K562 (cell line): ENCODE data around the gene CCDC187. TPM values are rescaled to one million over a fixed set of nuclear protein-coding genes. Genes with fewer than 3 reads are reported as not detected.

ENCODE experiments used
- CEBPG ChIP-seq, 3 experiments: fragments of 200-800 bp in 1 of 3; sonication (Bioruptor generic) in 1 of 3; sonication (generic) in 1 of 3; formaldehyde crosslinking in 1 of 3; IDR thresholded peaks in 2 of 3; conservative IDR thresholded peaks in 1 of 3; 2 replicates each; pipeline versions ENCODE4 v1.6.1 to v1.8.0; 2016 to 2022; ENCODE audit warnings: missing compliant biosample characterization in 2 of 3, missing genetic modification characterization in 2 of 3, mild to moderate bottlenecking in 1 of 3, missing genetic modification reagents in 1 of 3
- ERF ChIP-seq: fragments of 450-650 bp; formaldehyde crosslinking; IDR thresholded peaks from 2 replicates; pipeline ENCODE4 v1.4.0; 2020; ENCODE audit warnings: mild to moderate bottlenecking, mixed read lengths
- HDAC1 ChIP-seq, 2 experiments: fragments of 450-650 bp; IDR thresholded peaks; 2 replicates each; pipeline ENCODE4 v1.6.1; 2016 to 2017; ENCODE audit warnings: inconsistent platforms in 1 of 2, mild to moderate bottlenecking in 1 of 2, moderate library complexity in 1 of 2
- JUN ChIP-seq, 2 experiments: sonication (generic) in 1 of 2; formaldehyde crosslinking in 1 of 2; IDR thresholded peaks; 2 replicates each; pipeline versions ENCODE4 v1.6.1 to v1.8.0; 2012 to 2022; ENCODE audit warnings: borderline replicate concordance in 2 of 2, mild to moderate bottlenecking in 2 of 2, improper control_type of control experiment in 1 of 2, low read depth in 1 of 2, low read length in 1 of 2, missing genetic modification reagents in 1 of 2
- JUNB ChIP-seq: fragments of 450-650 bp; formaldehyde crosslinking; conservative IDR thresholded peaks from 2 replicates; pipeline ENCODE4 v1.4.0; 2020; ENCODE audit warnings: mild to moderate bottlenecking
- JUND ChIP-seq, 2 experiments: IDR thresholded peaks; 2 replicates in 1 of 2; 3 replicates in 1 of 2; pipeline ENCODE4 v1.6.1; 2011; ENCODE audit warnings: borderline replicate concordance in 2 of 2, low read depth in 2 of 2, low read length in 2 of 2, improper control_type of control experiment in 1 of 2, missing biosample characterization in 1 of 2, missing genetic modification characterization in 1 of 2, missing genetic modification reagents in 1 of 2
- L3MBTL2 ChIP-seq: fragments of 450-650 bp; IDR thresholded peaks from 2 replicates; pipeline ENCODE4 v1.6.1; 2016; ENCODE audit warnings: mild to moderate bottlenecking, moderate library complexity
- MAFG ChIP-seq: fragments of 450-650 bp; conservative IDR thresholded peaks from 2 replicates; pipeline ENCODE4 v1.6.1; 2016; ENCODE audit warnings: missing genetic modification characterization, missing compliant biosample characterization
- MECOM ChIP-seq: fragments of 250-450 bp; sonication (Bioruptor Pico); IDR thresholded peaks from 2 replicates; pipeline ENCODE4 v1.8.0; 2022; ENCODE audit warnings: inconsistent platforms
- MIER1 ChIP-seq: fragments of 450-650 bp; IDR thresholded peaks from 2 replicates; pipeline ENCODE4 v1.6.1; 2016; ENCODE audit warnings: antibody characterized with exemption, mild to moderate bottlenecking, low read depth
- STAT5B ChIP-seq: fragments of 250-450 bp; sonication (Bioruptor Pico); IDR thresholded peaks from 2 replicates; pipeline ENCODE4 v1.8.0; 2021; ENCODE audit warnings: mild to moderate bottlenecking, inconsistent platforms
- TEAD4 ChIP-seq, 2 experiments: sonication (generic) in 1 of 2; formaldehyde crosslinking in 1 of 2; IDR thresholded peaks; 2 replicates each; pipeline versions ENCODE4 v1.6.1 to v1.8.0; 2012 to 2022; ENCODE audit warnings: borderline replicate concordance in 1 of 2, inconsistent platforms in 1 of 2, low read length in 1 of 2, mild to moderate bottlenecking in 1 of 2, missing genetic modification reagents in 1 of 2
- polyA plus RNA-seq, 8 experiments: library from polyadenylated mRNA; depleted of rRNA in 4 of 8; stranded (reverse) in 5 of 8; unstranded in 3 of 8; fragments of >200 nt; fragmentation: Nextera tagmentation in 2 of 8; fragmentation: Illumina TruSeq in 1 of 8; extraction: Ambion mirVana in 2 of 8; extraction: Trizol in 1 of 8; gene quantifications; 2 replicates each; pipeline versions ENCODE4 v1.2.1 to v1.2.3, GENCODE V29; 2011 to 2014; ENCODE audit warnings: inconsistent platforms in 1 of 8, missing spikeins in 1 of 8
- total RNA-seq, 7 experiments: library from RNA; depleted of rRNA in 6 of 7; stranded (reverse); fragments of >200 nt in 6 of 7; fragmentation: Illumina TruSeq in 2 of 7; extraction: Trizol in 2 of 7; gene quantifications; 2 replicates each; pipeline versions ENCODE4 v1.2.1 to v1.2.3, GENCODE V29; 2011 to 2021; ENCODE audit warnings: low replicate concordance in 1 of 7
- TF ChIP-seq, protein P1 (sequence below): sonication (generic); formaldehyde crosslinking; IDR thresholded peaks from 2 replicates; pipeline ENCODE4 v1.9.0; 2022; ENCODE audit warnings: mild to moderate bottlenecking, missing genetic modification reagents
- TF ChIP-seq, protein P2 (sequence below): fragments of 450-650 bp; conservative IDR thresholded peaks from 2 replicates; pipeline ENCODE4 v1.6.1; 2016; ENCODE audit warnings: missing genetic modification characterization, low read depth, mild to moderate bottlenecking, missing compliant biosample characterization, moderate library complexity
- TF ChIP-seq, protein P3 (sequence below): sonication (generic); formaldehyde crosslinking; IDR thresholded peaks from 2 replicates; pipeline ENCODE4 v1.8.0; 2022; ENCODE audit warnings: mild to moderate bottlenecking, missing genetic modification reagents

The CCDC187 gene
- total and polyA plus RNA-seq, 9 of the 15 experiments (the other 6 are each of a cell fraction or from before 2014, with no cell fraction given) = not detected

DNA sequence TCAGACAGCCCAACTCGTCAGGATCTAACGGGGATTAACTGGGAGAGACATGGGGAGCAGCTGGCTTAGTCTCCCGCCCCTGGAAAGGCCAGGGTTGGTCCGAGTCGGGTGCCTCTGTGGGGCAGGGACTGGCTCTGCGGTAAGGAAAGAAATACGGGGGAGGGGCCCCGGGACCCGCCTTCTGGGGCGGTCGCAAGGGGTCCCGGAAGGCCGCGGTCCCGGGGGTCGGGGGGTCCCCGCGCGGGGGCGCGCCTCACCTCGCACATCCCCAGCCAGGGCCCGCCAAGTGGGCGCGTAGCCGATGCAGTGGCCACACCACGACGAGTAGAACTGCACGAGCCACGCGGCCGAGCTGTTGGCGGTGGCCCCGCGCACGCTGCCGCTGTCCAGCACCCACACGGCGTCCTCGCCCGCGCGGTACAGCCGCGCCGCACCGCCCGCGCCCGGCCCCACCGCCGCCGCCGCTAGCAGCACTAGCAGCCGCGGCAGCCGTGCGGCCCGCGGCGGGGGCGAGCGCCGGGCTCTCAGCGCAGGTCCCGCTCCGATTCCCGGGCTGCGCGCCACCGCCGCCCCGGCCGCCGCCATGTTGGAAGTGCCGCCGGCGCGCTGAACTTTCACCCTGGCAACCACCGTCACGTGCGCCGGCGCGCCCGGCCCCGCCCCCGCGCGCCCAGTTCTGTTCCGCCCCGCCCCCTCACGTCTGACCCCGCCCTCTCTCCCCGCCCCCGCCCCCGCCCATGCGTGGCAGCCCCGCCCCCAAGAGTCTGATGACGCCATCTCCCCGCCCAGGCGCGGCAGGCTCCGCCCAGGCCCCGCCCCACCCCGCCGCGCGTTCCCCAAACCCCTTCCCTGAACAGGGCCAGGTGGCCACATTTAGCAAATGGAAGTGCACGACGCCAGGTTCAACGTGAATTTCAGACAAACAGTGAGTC, 58.4 kb downstream of the CCDC187 start, which contains the start of gene QSOX2 (continued):
- TF ChIP-seq TEAD4 (IDR thresholded peaks at IDR 0.05; ENCODE audit: low read length) = no peak
- TF ChIP-seq TEAD4 (CRISPR knock-in tag; IDR thresholded peaks at IDR 0.05; ENCODE audit: borderline replicate concordance) = 0 out of 2 replicates have a peak, but pooled peaks have one; percentile 13
- TF ChIP-seq CEBPG (CRISPR knock-in tag; IDR thresholded peaks at IDR 0.05) = no peak
- TF ChIP-seq CEBPG (tag; conservative IDR thresholded peaks at IDR 0.05 in 1 of 2, IDR thresholded peaks at IDR 0.05 in 1 of 2) = no peak
- no peak for TF ChIP-seq JUND (IDR thresholded peaks at IDR 0.05; ENCODE audit: borderline replicate concordance, low read depth, low read length)
- TF ChIP-seq JUND (tag; IDR thresholded peaks at IDR 0.05; ENCODE audit: borderline replicate concordance, low read depth, low read length) = no peak
- peak; percentile 29 to 96; a peak in 2 of 4 replicates for TF ChIP-seq HDAC1 (IDR thresholded peaks at IDR 0.05)
- peak; percentile 55; the same call in 1 of the 2 replicates for TF ChIP-seq MIER1
- no peak for TF ChIP-seq MECOM
- TF ChIP-seq, protein P1, sequence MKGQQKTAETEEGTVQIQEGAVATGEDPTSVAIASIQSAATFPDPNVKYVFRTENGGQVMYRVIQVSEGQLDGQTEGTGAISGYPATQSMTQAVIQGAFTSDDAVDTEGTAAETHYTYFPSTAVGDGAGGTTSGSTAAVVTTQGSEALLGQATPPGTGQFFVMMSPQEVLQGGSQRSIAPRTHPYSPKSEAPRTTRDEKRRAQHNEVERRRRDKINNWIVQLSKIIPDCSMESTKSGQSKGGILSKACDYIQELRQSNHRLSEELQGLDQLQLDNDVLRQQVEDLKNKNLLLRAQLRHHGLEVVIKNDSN (CRISPR knock-in tag) = peak; percentile 80
- 0 out of 2 replicates have a peak, but pooled peaks have one; percentile 1 for TF ChIP-seq JUN (IDR thresholded peaks at IDR 0.05; ENCODE audit: borderline replicate concordance, low read depth, low read length)
- no peak for TF ChIP-seq JUN (CRISPR knock-in tag; IDR thresholded peaks at IDR 0.05; ENCODE audit: borderline replicate concordance)
- TF ChIP-seq ERF (CRISPR knock-in tag) = peak; percentile 75; the same call in 1 of the 2 replicates
- TF ChIP-seq L3MBTL2 = peak; percentile 82
- no peak for TF ChIP-seq JUNB
- TF ChIP-seq, protein P2, sequence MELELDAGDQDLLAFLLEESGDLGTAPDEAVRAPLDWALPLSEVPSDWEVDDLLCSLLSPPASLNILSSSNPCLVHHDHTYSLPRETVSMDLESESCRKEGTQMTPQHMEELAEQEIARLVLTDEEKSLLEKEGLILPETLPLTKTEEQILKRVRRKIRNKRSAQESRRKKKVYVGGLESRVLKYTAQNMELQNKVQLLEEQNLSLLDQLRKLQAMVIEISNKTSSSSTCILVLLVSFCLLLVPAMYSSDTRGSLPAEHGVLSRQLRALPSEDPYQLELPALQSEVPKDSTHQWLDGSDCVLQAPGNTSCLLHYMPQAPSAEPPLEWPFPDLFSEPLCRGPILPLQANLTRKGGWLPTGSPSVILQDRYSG (tag) = no peak
- TF ChIP-seq MAFG (tag) = no peak
- TF ChIP-seq, protein P3, sequence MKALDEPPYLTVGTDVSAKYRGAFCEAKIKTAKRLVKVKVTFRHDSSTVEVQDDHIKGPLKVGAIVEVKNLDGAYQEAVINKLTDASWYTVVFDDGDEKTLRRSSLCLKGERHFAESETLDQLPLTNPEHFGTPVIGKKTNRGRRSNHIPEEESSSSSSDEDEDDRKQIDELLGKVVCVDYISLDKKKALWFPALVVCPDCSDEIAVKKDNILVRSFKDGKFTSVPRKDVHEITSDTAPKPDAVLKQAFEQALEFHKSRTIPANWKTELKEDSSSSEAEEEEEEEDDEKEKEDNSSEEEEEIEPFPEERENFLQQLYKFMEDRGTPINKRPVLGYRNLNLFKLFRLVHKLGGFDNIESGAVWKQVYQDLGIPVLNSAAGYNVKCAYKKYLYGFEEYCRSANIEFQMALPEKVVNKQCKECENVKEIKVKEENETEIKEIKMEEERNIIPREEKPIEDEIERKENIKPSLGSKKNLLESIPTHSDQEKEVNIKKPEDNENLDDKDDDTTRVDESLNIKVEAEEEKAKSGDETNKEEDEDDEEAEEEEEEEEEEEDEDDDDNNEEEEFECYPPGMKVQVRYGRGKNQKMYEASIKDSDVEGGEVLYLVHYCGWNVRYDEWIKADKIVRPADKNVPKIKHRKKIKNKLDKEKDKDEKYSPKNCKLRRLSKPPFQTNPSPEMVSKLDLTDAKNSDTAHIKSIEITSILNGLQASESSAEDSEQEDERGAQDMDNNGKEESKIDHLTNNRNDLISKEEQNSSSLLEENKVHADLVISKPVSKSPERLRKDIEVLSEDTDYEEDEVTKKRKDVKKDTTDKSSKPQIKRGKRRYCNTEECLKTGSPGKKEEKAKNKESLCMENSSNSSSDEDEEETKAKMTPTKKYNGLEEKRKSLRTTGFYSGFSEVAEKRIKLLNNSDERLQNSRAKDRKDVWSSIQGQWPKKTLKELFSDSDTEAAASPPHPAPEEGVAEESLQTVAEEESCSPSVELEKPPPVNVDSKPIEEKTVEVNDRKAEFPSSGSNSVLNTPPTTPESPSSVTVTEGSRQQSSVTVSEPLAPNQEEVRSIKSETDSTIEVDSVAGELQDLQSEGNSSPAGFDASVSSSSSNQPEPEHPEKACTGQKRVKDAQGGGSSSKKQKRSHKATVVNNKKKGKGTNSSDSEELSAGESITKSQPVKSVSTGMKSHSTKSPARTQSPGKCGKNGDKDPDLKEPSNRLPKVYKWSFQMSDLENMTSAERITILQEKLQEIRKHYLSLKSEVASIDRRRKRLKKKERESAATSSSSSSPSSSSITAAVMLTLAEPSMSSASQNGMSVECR (CRISPR knock-in tag) = peak; percentile 97
- no peak for TF ChIP-seq STAT5B (CRISPR knock-in tag)
